HG02678 (cell line): ENCODE data around the gene KRT7.
"Not testable (repeated sequence)": the region's sequence is repeated elsewhere in the genome, so short reads cannot be mapped to it uniquely, and the experiment has no call there.

Source experiments
- ATAC-seq: cut with Tn5 transposase; IDR thresholded peaks from one replicate; pipeline ENCODE4 v1.9.1; 2021; ENCODE audit warnings: mild to moderate bottlenecking, moderate library complexity; ENCODE audit not compliant: unreplicated experiment

The KRT7 gene

DNA sequence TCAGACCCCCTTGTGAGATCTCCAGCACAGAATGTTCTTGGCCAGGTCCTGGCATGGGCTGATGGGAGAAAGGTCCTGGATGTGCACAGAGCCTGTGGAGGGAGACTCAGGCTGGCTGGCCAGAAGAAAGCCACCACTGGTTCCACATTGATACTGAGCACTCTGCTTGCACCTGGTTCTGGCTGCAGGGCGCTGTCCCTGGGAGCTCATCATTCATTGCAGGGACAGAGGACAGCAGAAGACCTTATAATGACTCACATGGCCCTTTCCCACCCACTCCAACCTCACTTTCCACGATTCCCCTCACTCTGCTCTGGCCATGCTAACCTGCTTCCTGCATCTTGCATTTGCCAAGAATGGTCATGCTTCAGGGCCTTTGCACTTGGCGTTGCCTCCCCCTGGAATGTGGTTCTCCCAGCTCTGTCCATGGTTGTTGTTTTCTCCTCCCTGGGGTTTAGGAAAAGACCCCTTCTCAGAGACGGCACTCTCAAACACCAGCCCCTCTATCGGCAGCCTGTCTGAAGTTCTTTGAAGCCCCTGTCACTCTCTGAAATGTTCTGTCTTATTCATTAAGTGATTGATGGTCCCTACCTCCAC lies 10.3 kb downstream of the KRT7 start:
- ATAC-seq: no peak

- ATAC-seq: peak; percentile 93
Measured at GRCh38 chr12:52243856-52244614, 11.0 kb downstream of the KRT7 start.

- peak; percentile 4 for ATAC-seq
Measured at GRCh38 chr12:52244615-52244994, 11.6 kb downstream of the KRT7 start.

DNA sequence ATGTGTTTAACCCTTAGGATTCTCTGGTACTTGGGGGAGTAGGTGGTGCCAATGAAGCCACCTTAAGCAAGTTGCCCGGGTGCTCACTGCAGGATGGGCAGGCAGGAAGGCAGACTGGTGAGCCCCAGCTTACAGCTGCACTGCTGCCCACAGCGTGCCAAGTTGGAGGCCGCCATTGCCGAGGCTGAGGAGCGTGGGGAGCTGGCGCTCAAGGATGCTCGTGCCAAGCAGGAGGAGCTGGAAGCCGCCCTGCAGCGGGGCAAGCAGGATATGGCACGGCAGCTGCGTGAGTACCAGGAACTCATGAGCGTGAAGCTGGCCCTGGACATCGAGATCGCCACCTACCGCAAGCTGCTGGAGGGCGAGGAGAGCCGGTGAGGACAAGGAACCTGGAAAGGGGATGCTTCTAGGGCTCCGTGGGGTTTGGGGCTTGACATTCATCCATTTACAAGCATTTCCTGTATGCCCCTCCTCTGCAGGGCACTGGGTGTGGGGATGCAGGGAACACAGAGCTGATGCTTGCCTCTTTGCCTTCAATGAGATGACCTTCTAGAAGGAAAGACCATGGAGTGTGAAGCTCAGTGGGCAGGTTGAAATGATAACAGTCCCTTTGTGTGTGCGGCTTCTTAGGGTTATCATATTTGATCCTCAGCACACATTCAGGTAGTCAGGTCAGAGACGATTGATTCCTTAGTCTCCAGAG lies 12.4 kb downstream of the KRT7 start:
- ATAC-seq: no peak

DNA sequence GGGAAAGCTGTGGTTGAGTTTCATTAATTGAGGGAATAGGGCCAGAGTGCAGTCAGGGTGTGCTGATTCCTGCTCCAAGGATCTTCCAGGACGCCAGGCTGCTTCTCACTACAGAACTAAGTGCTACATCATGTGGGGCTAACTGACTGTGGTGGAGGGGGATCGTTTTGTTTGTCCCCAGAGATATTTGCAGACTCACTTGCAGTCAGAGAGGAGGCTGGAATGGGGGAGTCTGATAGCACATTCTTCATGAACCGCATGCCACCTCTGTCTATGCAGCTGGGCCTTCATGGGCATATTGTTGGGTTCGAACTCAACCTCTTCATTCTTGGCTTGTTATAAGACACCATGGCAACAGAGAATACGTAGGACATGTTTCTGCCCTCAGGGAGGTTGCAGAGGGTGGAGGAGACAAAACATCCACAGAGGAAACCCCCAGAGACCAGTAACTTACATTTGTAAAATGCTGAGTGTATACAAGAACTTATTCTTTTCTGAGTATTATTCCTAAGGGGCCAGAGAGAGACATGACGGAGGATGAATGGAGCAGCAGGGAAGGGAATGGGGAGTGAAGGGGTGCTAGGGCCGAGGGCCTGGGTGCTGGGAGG lies 13.0 kb downstream of the KRT7 start:
- no peak for ATAC-seq

GRCh38 chr12:52246720-52247621 lies 13.9 kb downstream of the KRT7 start:
- ATAC-seq: no peak

DNA sequence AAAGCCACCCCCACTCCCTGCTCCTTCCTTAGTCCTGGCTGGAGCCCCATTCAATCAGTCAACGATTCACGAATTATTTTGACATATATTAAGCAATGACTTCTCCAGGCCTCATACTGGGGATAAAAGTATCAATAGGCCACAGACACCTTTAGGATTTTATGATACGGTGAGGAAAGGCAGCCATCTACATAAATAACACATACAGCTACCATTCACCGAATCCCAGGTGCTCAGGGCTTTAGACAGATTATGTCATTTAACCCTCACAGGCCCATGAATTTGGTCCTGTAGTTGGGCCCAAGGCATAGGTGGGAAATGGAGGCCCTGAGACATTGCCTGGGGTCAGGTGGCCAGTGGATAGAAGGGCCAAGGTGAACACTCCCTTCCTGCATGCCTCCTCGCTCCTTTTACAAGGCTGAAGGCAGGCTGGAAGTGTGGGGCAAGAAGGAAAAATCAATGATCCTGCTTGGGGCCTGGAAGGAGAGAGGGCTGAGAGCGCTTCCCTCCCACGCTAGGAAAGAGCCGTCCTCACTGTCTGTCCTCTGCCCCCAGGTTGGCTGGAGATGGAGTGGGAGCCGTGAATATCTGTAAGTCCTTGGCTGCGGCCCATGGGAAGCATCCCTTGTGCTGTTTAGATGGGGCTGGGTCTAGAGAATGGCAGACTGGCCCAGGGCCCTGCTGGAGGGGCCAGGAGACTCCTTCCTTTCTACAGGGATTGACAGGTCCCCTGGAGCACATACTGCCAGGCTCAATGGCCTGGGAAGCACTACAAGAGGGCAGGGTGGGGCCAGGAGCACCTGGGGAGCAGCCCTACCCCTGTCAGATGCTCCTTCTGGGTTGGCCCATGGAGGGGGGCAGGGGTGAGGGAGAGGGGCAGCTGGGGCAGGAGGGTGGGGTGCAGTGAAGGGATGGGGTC lies 14.8 kb downstream of the KRT7 start:
- ATAC-seq: no peak

DNA sequence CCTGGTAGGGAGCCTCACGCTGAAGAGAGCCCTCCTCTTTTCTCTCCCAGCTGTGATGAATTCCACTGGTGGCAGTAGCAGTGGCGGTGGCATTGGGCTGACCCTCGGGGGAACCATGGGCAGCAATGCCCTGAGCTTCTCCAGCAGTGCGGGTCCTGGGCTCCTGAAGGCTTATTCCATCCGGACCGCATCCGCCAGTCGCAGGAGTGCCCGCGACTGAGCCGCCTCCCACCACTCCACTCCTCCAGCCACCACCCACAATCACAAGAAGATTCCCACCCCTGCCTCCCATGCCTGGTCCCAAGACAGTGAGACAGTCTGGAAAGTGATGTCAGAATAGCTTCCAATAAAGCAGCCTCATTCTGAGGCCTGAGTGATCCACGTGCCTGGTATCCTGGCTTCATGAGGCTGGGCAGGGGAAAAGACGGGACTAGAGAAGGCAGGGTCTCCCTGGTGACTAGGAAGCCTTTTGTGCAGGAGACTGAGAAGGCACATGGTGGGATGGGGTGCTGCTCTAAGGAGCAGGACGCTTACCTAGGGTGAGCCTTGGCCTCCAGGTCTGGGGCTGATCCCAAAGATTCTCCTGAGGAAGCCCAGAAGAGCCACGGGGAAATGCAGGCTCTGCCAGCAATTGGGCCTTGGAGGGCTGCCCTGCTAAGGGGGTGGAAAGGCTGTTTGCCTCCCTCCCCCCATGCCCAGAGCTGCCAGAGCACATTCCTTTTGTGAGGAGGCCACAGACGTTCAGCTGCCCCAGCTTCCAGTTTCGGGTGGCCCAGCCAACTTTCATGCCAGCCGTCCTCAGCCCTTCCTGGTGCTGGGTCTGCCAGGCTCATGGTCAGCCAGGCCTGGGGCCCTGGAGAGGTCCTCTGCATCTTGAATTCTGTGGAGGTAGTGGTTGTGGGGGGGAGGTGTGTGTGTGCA lies 15.8 kb downstream of the KRT7 start:
- no peak for ATAC-seq

GRCh38 chr12:52249511-52250047 lies 16.5 kb downstream of the KRT7 start:
- no peak for ATAC-seq

- ATAC-seq: no peak
Measured at GRCh38 chr12:52250048-52250990, 17.3 kb downstream of the KRT7 start.

DNA sequence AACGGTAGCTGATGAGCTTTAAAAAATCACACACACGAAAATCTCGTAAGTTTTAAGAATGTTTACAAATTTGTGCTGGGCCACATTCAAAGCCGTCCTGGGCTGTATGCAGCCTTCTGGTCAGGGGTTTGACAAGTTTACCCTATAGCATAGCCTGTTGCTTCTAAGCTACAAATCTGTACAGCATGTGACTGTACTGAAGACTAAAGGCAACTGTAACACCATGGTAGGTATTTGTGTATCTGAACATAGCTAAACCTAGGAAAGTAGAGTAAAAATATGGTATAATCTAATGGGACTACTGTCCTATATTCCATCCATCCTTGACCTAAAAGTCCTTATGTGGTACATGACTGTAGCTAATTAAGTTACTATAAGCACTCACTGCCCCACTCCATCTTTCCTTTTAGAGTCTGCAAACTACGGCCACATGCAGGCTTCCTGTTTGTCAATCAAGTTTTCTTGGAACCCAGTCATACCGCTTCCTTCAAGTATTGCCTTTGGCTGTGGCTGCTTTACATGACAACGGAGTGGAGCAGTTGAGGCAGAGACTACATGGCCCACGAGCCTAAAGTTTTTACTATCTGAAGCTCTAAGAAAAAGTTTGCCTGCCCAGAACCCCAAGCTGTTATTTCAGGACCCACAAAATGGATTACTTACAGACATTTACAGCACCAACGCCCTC lies 18.5 kb downstream of the KRT7 start:
- ATAC-seq: no peak

GRCh38 chr12:52252175-52252615 lies 19.2 kb downstream of the KRT7 start:
- not testable (repeated sequence) for ATAC-seq

DNA sequence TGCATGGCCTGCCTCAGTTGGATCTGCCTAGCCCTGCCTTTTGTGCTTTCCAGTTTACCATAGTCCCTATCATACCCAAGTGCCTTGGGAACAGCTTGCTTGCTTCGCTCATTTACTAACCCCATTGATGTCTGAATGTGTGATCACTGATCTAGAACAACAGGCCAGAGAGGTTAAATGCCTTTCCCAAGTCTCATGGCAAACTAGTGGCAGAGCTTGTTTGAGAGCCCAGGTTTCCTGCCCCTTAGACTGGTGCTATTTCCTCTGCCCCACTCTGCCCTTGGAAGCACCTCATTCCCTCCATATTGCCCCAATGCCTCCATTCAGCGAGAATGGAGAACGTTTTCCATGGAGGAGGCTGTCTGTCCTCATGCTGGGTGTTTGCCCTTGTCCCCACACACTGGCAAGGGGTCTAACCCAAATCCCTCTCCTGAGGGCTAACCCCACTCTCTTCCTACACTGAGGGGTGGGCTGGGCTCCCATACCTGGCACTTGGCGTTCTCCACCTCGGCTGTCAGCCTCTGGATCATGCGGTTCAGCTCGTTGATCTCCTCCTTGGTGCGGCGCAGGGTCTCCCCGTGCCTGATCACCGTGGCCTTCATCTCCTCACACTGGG lies 19.8 kb downstream of the KRT7 start:
- ATAC-seq: no peak

DNA sequence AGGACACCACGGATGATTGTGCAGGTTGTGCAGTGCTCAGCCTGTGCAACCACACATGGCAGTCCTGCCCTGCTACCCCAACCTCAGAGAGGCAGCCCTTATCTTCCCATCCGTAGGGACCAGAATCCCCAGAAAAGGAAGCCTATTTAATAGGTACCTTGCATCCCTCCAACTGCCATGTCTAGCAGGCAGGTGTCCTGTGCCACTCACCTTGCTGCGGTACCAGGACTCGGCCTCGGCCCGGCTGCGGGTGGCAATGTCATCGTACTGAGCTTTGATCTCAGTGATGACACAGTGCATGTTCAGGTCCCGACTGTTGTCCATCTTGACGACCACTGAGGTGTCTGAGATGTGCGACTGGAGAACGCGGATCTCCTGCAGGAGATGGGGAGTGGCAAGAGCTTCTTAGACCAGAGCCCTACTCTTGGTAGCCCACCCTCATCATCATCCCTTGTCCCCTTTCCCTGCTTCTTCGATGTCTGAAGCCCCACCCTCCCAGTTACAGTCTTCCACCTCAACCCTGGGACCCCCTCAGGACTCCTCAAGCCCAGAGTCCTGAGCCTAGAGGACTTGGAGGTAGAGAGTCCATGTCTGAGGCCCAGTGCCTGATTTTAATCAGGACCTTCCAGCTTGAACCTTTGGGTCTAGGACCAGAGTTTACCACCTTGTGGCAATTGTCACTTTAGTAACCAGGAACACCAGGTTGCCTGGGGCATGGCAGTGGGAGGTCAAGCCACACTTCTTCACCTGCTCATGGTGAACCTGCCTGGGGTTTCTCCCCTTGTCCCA lies 20.5 kb downstream of the KRT7 start:
- ATAC-seq: no peak
